HG03439 (cell line): ENCODE results near the gene FGFR4.
"Not testable (repeated sequence)": the region's sequence is repeated elsewhere in the genome, so short reads cannot be mapped to it uniquely, and the experiment has no call there.

Experiments
- ATAC-seq: cut with Tn5 transposase; IDR thresholded peaks from one replicate; pipeline ENCODE4 v1.9.1; 2021; ENCODE audit warnings: mild to moderate bottlenecking, moderate library complexity; ENCODE audit not compliant: unreplicated experiment

The FGFR4 gene

DNA sequence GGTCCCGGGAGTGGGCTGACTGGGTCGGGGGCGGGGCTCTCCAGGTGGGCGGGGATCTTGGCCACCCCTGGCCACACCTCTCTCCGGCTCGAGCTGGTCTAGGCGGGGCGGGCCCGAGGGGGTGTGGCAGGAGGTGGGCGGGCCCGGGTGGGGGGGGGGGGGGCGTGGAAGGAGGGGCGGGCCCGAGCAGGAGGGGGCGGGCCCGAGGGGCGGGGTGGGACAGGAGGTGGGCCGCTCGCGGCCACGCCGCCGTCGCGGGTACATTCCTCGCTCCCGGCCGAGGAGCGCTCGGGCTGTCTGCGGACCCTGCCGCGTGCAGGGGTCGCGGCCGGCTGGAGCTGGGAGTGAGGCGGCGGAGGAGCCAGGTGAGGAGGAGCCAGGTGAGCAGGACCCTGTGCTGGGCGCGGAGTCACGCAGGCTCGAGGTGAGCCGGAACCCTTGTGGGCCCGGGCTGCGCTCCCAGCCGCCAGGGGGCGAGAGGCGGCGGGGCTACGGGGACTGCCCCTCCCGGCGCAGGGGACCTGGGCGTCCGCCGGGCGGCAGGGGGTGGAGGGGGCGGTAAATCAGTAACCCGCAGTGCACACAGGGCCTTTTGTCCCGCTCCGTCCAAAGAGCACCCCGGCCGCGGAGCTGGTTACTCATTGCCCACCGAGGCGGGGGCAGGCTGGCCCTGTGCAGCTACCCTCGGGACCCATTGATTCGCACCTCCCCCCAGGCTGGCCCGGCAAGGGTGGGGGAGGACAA, at the start of gene FGFR4:
TSS of gene FGFR4 (plus strand) at position 262 of the 744 bp plus-strand sequence. CDS start 2,688 bp downstream, outside the sequence.
- ATAC-seq = peak; percentile 48

DNA sequence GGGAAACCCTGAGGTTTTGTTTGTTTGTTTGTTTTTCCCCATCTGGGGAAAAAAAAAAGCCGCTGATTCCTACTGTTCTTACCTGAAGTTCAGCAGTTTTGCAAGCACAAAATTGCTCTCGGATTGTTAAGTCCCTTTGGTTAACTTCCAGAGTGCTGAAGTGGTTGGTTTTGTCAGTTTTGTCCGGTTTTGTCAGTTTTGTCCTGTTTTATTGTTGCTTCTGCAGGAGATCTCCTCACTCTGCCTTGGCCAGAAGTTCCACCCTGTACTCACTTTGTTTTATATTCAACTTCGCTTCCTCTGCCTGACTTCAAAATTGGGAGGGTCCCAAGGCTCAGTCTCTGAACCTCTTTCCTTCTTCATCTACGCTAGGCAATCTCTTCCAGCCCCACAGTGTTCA, 49.8 kb upstream of the FGFR4 start:
- ATAC-seq = no peak

DNA sequence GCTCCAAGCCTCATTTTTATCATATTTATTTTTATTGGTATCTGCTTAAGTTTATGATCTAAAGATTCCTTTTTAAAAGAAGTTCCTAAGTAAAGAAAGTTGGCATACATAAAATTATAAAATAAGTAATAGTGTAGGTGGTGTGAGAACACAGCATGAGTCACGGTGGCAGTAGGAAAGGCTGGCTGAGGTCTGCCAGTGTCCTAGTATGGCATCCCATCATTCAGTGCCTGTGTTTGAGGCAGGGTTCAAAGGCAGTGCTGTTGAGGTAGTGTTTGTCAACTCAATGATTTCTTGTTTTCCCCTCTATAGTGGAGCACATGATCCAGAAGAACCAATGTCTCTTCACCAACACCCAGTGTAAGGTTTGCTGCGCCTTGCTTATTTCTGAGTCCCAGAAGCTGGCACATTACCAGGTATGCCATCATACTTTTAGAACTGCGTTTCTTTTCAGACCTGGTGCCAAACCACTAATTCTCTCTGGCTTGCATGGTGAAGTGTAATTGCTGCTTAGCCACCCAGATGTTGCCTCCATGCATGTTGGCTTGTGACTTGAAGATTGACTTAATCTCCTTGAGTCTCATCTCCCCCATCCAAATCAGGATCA, 45.8 kb upstream of the FGFR4 start:
- ATAC-seq = no peak

DNA sequence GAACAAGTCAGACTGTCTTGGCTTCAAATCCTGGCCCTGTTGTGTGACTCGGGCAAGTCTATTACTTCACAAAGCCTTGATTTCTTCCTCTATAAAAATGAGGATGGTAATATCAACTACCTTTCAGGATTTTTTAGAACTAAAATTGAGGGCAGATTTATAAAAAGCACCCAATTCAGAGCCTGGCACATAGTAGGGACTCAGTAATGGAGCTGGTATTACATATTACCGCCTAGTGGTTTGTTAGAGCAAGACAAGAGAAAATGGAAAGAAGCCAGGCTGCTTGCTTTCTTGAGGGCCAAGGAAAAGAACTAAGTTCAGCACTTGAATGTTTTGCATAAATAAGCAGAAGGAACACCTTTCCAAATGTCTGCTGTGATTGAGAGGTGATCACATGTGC, 44.8 kb upstream of the FGFR4 start:
- no peak for ATAC-seq

DNA sequence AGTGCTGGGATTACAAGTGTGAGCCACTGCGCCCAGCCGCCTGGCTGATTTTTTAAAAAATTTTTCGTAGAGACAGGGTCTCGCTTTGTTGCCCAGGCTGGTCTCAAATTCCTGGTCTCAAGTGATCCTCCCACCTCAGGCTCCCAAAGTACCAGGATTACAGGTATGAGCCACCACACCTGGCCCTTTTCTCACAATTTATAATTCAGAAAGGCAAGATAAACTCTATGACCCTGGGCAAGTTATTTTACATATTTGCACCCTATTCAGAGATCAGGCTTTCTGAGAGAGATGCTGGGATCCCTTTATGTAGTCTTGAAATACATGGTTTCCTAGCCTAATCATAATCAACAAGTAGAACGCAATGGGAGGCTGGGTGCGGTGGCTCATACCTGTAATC, 43.6 kb upstream of the FGFR4 start:
- ATAC-seq = no peak

DNA sequence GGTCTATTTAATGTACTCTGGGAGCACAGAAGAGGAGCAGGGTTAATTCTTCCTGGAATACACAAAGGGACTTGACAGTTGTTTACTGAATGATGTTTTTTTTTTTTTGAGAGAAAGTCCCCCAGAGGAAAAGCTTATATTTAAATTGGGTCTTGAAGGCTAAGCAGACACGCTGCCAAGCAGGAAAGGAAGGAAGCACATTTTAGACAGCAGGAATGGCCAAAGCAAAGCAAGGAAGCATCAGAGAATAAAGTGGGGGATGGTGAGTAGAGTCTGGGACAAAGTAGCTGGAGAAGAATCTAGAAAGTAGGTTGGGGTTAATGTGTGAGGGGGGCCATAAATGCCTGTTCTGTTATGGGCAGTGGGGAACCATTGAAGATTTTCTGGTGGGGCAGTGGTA, 42.8 kb upstream of the FGFR4 start:
- no peak for ATAC-seq

DNA sequence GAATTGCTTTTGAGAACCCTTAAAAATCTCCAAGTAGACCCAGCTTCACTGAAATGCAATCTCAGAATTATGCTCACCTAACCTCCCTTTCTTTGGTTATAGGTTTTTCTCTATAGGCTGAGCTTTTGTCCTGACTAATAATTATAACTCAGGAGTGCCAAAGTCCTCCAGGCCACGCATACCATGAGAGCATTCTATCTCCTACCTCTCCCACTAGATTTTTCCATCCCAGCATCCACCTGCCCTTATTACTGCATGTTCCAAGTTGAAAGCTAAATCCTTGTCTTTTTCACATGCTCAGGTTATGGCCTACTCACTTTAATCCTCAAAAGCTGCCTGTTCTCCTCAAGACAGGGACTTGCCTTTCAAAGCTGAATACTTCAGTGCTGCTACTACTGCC, 42.1 kb upstream of the FGFR4 start:
- ATAC-seq = no peak

DNA sequence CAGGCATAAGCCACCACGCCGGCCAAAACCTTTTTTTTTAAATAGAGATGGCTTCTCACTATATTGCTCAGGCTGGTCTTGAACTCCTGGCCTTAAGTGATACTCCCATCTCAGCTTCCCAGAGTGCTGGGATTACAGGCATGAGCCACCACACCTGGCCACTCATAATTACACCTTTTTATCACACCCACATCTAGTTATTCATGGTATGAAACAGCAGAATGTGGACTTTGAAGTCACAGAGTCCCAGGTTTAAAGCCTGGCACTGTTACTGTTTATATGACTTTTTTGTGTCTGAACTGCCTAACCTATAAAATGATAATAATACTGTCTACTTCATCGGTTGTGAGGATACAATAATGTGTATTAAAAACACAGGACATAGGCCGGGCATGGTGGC, 41.1 kb upstream of the FGFR4 start:
- no peak for ATAC-seq

DNA sequence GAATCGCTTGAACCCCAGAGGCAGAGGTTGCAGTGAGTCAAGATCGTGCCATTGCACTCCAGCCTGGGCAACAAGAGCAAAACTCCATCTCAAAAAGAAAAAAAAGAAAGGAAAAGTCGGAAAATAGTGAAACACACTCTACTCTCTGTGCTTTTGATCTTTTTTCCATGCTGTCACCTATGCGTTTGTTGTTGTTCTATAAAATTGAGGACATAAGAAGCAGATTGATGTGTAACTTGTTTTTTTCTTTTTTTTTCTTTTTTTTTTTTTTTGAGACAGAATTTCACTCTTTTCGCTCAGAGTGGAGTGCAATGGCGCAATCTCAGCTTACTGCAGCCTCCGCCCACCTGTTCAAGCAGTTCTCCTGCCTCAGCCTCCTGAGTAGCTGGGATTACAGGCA, 38.2 kb upstream of the FGFR4 start:
- not testable (repeated sequence) for ATAC-seq

DNA sequence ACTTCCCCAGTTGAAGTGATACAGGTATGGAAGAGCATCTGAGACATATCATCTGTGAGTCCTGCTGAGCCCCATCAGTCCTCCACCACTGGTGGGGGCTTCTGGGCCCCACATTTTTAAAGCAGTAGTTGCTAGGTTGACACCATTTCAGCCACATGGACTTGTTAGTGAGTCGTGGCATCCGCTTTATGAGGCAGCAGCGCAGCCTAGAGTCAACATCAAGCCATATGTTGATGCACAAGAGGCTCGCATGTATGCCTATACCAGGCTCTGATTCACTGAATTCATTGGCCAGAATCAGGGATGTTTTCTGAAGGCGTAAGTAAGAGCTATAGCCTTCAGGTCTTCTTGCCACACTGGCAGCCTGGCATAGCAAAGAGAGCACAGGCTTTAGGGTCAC, 37.4 kb upstream of the FGFR4 start:
- no peak for ATAC-seq

DNA sequence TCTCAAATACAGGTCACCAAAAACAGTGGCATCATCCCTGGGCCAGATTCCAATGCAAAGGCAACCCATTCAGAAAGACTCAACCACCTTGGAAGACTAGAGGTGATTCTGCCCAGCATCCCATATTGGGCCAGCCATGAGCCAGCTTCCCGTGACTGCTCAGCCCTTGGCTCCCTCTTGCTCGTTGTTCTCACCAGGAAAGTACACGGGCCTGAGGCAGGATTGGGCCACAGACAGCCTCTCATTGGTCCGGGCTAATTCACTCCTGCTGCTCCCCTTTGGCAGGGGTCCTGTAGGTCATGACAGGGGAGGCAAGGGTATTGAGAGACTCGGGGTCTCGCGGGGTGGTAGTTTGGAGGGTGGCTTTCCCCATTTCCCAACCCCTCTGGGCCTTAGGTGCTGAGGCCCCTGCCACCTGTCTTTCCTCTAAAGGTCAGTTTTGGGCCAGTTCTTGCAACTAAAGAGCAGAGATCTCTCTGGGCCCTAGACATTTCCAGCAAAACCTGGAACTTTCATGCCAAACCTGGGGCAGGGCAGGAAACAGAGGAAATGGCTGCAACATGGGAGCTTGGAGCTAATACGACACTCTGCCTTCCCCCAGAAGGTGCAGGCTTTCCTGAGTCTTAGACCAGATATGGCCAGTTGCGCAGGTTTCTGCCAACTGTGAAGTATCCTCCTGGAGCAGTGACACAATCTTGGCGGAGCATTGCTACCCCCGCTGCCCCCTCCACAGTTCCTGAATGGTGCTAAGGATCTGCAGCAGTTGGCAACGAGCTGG, 22.0 kb upstream of the FGFR4 start:
- ATAC-seq = no peak

DNA sequence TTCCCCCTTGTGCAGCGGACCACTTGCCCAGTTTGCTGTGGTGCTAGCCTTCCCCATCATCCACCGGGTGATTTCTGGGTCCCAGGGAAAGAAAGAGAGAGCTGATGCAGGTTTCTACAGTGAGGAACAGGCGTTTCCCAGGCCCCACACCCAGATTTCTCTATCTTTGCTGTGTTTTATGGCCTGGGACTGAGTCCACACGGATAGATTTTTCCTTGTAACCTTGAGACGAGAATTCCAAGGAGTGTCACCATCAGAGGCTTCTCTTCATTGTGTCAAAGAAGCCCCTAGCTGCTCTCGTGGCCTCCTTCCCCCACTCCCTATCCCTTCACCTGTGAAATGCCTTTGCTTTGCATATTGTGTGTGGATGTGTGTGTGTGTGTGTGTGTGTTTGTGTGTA, 21.2 kb upstream of the FGFR4 start:
- no peak for ATAC-seq

DNA sequence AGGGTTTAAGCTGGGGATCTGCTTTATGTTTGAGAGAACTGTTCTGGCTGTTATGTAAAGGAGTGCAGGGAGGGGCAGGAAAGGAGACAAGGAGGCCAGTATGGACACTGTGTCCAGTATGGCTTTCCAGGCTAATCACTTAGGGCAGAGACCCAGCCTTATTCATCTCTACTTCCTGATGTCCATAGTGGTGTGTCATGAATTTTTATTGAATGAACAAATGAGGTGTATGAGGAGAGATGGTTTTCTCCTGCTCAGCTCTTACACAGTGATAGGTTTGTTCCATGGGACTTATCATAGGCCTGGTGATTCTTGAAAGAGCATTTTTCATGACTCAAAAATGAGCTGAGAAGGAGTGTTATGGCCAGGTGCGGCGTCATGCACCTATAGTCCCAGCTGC, 20.5 kb upstream of the FGFR4 start:
- no peak for ATAC-seq

DNA sequence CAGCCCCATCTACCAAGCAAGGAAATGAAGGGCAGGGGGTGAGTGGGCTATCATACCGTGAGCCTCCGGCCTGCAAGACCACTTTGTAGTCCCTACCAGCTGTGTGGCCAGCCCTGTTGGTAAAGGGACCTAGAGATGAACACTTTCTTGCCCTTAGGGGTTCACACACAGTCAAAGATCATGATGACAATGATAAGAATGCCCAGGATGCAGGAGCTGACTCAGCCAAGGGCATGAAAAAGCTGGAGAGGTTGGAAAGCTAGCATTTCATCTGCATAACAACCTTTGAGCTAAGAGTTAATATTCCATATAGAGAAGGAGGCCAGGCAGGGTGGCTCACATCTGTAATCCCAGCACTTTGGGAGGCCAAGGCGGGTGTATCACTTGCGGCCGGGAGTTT, 19.2 kb upstream of the FGFR4 start:
- no peak for ATAC-seq

DNA sequence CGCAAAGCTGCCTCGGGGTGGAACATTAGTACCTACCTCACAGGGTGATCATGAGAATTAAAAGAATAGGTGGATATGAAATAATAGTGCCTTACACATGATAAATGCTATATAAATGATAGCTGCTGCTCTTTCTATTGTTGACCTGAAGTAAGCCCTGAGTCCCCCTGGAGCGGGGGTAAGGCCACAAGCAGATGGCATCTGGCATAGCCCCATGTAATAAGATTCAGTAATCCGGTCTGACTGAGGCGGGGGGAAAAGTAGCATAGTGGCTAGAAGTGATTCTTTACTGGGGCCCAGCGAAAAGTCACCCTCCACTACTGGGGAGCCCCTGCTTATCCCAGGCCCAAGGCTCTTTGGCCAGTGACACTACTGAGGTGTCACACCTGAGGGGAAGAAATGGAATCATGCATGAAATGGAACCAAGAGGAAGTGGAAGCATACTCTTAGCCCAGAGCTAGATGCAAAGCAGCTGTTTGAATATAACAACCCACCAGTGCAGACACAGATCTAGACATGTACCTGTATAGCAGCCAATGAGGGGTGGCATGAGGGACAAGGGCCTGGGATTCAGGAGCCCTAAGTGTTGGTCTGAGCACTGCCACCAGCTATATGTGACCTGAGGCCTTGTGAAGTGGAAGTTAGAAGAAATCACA, 16.1 kb upstream of the FGFR4 start:
- ATAC-seq = no peak

DNA sequence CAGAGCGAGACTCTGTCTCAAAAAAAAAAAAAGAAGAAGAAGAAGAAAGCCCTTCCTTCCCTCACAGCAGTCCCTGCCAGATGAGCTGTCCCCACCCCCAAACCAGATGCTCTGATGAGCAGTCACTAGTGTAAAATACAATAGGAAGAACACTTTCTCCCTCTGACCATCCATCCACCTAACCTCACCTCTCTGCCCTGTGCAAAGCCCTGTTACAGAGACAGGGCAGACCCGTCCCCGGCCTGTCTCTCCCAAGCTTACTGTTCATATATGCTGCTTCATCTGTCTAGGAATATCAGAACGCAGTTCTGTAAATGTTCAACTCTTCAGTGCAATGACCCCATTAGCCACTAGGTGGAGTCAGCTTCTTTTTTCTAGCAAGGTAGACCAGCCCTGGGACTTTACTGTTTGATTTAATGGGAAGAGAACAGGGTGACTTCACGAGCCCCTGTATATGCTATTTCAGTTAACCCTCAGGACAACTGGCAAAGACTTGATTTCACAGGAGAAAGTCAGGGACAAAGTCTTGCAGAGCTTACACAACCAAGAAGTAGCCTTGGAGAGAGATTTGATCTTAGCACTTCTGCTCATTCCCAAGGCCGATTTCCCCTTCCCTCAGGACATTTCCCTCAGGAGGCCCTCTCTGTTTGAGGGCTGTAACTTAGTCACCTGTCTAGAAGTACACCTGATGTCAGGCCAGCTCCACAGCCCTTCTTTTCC, 14.9 kb upstream of the FGFR4 start:
- no peak for ATAC-seq

DNA sequence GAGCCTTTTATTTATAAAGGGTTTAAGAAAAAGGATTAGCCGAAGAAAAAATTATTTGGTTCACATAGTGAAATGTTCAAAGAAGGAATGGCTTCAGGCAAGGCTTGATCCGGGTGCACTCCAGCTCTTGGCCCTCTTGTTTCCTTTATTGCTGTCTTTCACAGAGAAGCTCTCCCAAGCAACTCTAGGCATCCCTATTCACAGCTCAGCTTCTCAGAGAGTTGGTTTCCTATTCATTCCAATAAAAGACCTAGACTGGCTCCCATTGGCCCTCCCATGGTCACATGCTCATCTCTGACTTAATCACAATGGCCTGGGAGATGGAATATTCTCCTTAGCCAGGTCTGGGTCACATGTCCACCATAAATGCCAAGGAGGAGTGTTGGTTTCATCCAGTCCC, 9.4 kb upstream of the FGFR4 start:
- ATAC-seq = no peak

DNA sequence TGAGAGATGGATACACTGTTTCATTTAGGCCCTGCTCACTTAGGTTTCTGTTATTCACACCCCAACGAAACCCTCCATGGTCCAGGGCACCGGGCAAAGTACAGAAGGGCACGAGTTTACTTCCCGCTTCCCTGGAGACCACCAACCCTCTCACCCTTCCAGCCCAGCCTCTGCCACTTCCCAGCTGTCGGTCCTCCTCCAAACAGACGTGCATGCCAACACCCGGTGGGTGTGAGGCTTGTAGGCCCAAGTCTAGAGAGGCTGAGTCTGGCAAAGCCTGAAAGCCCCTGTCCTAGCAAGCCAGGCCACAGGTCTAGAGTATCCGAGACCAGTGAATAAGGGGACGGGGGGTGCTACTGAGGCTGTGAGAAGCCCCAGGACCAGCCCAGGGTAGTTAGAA, 7.1 kb upstream of the FGFR4 start:
- ATAC-seq = no peak

DNA sequence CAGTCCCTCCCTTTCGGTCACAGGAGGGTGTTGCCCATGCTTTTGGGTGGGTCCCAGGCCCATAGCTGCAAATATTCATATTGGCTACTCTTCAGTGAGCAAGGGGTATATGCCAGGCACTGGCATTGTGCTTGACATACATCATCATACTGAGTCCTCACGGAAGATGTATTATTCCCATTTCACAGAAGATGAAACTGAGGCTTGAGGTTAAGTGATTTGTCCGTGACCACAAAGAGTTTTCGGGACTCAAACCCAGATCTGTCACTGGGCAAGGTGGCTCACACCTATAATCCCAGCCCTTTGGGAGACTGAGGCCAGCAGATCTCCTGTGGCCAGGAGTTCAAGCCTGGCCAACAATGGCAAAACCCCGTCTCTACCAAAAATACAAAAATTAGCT, 6.5 kb upstream of the FGFR4 start:
- no peak for ATAC-seq

DNA sequence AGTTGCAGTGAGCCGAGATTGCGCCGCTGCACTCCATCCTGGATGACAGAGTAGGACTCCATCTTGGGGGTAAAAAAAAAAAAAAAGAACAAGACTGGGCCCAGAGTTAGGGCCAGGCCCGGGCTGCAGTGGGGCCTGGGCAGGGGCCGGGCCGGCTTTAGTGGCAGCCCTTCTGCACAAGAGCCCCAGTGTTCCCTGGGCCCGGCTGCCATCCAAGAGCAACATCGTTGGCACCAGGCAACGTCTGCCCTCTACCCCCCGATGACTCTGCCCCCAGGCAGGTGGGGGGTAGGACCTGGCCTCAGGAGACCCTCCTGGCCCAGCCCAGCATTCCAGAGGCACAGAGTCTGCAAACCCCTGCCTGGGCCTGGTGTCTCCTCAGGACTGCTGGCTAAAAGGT, 4.9 kb upstream of the FGFR4 start:
- no peak for ATAC-seq

DNA sequence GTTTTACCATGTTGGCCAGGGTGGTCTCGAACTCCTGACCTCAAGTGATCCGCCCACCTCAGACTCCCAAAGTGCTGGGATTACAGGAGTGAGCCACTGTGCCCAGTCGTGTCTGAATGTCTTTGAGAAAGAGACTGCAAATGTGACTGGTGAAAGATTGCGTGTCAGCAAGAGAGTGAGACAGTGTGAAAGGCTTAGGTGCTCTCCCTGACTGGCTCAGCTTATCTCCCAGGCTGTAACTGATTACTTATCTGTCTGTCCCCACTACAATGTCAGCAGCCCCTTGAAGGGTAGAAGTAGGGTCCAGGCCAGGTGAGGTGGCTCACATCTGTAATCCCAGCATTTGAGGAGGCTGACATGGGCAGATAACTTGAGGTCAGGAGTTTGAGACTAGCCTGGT, 3.4 kb upstream of the FGFR4 start:
- ATAC-seq = no peak
